Spinal cord (tissue), 10 donors: Measurements from ENCODE around the gene SERPINA6. TPM values are rescaled to one million over a fixed set of nuclear protein-coding genes. Genes with fewer than 3 reads are reported as not detected.
"Not testable (repeated sequence)": the region's sequence is repeated elsewhere in the genome, so short reads cannot be mapped to it uniquely, and the experiment has no call there.

Source experiments
- DNase-seq, 6 donors: peaks; one replicate each; pipeline versions ENCODE4 v3.0.0 to v3.0.0-alpha.2; 2013 to 2015; ENCODE audit warnings: low spot score in 6 of 6, low read depth in 4 of 6
- H3K27ac ChIP-seq: one replicate; pipeline ENCODE4 v1.5.1; 2013; ENCODE audit warnings: low read depth, low read length, control low read depth
- H3K27me3 ChIP-seq: one replicate; pipeline ENCODE4 v1.6.1; 2013; ENCODE audit warnings: low read length; ENCODE audit not compliant: control insufficient read depth, insufficient read depth
- H3K36me3 ChIP-seq: one replicate; pipeline ENCODE4 v1.6.1; 2013; ENCODE audit warnings: low read length; ENCODE audit not compliant: control insufficient read depth, insufficient read depth
- H3K4me1 ChIP-seq: one replicate; pipeline ENCODE4 v1.6.1; 2013; ENCODE audit warnings: low read length; ENCODE audit not compliant: control insufficient read depth, insufficient read depth
- H3K4me3 ChIP-seq: one replicate; pipeline ENCODE4 v1.5.1; 2013; ENCODE audit warnings: low read depth, low read length, control low read depth
- H3K9me3 ChIP-seq: one replicate; pipeline ENCODE4 v1.6.1; 2013; ENCODE audit warnings: low read length; ENCODE audit not compliant: control insufficient read depth, insufficient read depth
- WGBS: methylation state at CpG from one replicate; pipeline ENCODE4 v1.1.5; 2013; ENCODE audit warnings: missing lambda C conversion rate; ENCODE audit not compliant: insufficient coverage; 5-methylcytosine and 5-hydroxymethylcytosine counted together
- polyA plus RNA-seq, 2 donors: library from polyadenylated mRNA; unstranded; fragments of 120-200 nt; gene quantifications; one replicate each; pipeline ENCODE4 v1.2.1, GENCODE V29; 2013; ENCODE audit not compliant: insufficient read length in 2 of 2
- total RNA-seq, 2 donors: library from RNA; depleted of rRNA in 1 of 2; stranded (reverse); fragments of 120-200 nt in 1 of 2; fragments of >200 nt in 1 of 2; gene quantifications; one replicate each; pipeline versions ENCODE4 v1.2.3 to v1.2.4, GENCODE V29; 2013 to 2014
- donor health status: healthy.

The SERPINA6 gene
- total and polyA plus RNA-seq, 4 donors: 0.06 TPM; not detected in 3

DNA sequence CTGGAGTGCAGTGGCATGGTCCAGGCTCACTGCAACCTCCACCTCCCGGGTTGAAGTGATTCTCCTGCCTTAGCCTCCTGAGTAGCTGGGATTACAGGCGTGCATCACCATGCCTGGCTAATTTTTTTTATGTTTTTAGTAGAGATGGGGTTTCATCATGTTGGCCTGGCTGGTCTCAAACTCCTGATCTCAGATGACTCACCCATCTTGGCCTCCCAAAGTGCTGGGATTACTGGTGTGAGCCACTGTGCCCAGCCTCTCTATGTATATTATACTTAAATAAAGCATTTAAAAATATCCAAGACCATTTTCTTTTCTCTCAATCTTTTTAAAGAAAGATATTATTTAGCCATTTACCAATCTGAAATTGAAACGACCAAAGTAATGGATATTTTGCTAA, 58.9 kb downstream of the SERPINA6 start:
- H3K27me3 ChIP-seq, H3K4me1 ChIP-seq, H3K27ac ChIP-seq, H3K36me3 ChIP-seq, DNase-seq, H3K4me3 ChIP-seq, H3K9me3 ChIP-seq: not testable (repeated sequence)
- 92% methylated on average over 1 of the region's 3 CpGs for WGBS

Other genes starting within 250 kb of the SERPINA6 start
- gene DDX24, start 242.1 kb downstream of the SERPINA6 start, total RNA-seq: 100 to 1,000 TPM; 142 to 259 TPM
- 100 to 1,000 TPM; 242 to 263 TPM for gene DDX24, start 242.1 kb downstream of the SERPINA6 start, polyA plus RNA-seq
- gene IFI27L1, start 242.0 kb downstream of the SERPINA6 start, total RNA-seq: 10 to 100 TPM; 14.0 to 74.2 TPM
- gene IFI27L1, start 242.0 kb downstream of the SERPINA6 start, polyA plus RNA-seq: 10 to 100 TPM; 64.2 to 74.7 TPM
- 100 to 1,000 TPM in 1 of 2 donors, 10 to 100 TPM in 1; 35.9 to 133 TPM for gene IFI27, start 212.6 kb downstream of the SERPINA6 start, total RNA-seq
- 10 to 100 TPM; 36.8 to 48.3 TPM for gene IFI27, start 212.6 kb downstream of the SERPINA6 start, polyA plus RNA-seq
- gene IFI27L2, start 193.7 kb downstream of the SERPINA6 start, total RNA-seq: 100 to 1,000 TPM in 1 of 2 donors, 10 to 100 TPM in 1; 38.4 to 110 TPM
- gene IFI27L2, start 193.7 kb downstream of the SERPINA6 start, polyA plus RNA-seq: 100 to 1,000 TPM in 1 of 2 donors, 10 to 100 TPM in 1; 96.4 to 114 TPM
- gene PPP4R4, start 149.0 kb downstream of the SERPINA6 start, total RNA-seq: 10 to 100 TPM in 1 of 2 donors, 1 to 10 TPM in 1; 8.8 to 13.9 TPM
- gene PPP4R4, start 149.0 kb downstream of the SERPINA6 start, polyA plus RNA-seq: 10 to 100 TPM in 1 of 2 donors, 1 to 10 TPM in 1; 8.0 to 10.8 TPM
- under 1 TPM in 1 of 2 donors, not detected in 1; 0.06 TPM for gene SERPINA10, start 30.1 kb downstream of the SERPINA6 start, total RNA-seq
- under 1 TPM; 0.13 to 0.26 TPM for gene SERPINA10, start 30.1 kb downstream of the SERPINA6 start, polyA plus RNA-seq
- gene SERPINA2, start 43.4 kb upstream of the SERPINA6 start, total RNA-seq: not detected
- not detected for gene SERPINA2, start 43.4 kb upstream of the SERPINA6 start, polyA plus RNA-seq
- gene SERPINA1, start 65.3 kb upstream of the SERPINA6 start, total RNA-seq: 1 to 10 TPM; 5.9 to 8.6 TPM
- gene SERPINA1, start 65.3 kb upstream of the SERPINA6 start, polyA plus RNA-seq: 1 to 10 TPM; 3.8 to 6.6 TPM
- gene SERPINA11, start 129.5 kb upstream of the SERPINA6 start, total RNA-seq: under 1 TPM in 1 of 2 donors, not detected in 1; 0.11 TPM
- gene SERPINA11, start 129.5 kb upstream of the SERPINA6 start, polyA plus RNA-seq: not detected
- gene SERPINA9, start 152.9 kb upstream of the SERPINA6 start, total RNA-seq: not detected
- not detected for gene SERPINA9, start 152.9 kb upstream of the SERPINA6 start, polyA plus RNA-seq
- gene SERPINA12, start 186.1 kb upstream of the SERPINA6 start, total RNA-seq: not detected
- under 1 TPM in 1 of 2 donors, not detected in 1; 0.13 TPM for gene SERPINA12, start 186.1 kb upstream of the SERPINA6 start, polyA plus RNA-seq
- not detected for gene SERPINA4, start 238.1 kb upstream of the SERPINA6 start, total RNA-seq
- not detected for gene SERPINA4, start 238.1 kb upstream of the SERPINA6 start, polyA plus RNA-seq